GM12892 (cell line): ENCODE measurements around the gene WDR45B.
"Not testable (repeated sequence)": the region's sequence is repeated elsewhere in the genome, so short reads cannot be mapped to it uniquely, and the experiment has no call there.

Experiments
- POLR2A ChIP-seq: IDR thresholded peaks from 2 replicates; pipeline ENCODE4 v1.6.1; 2011; ENCODE audit warnings: low read depth, low read length, control low read depth
- POLR2AphosphoS5 ChIP-seq: IDR thresholded peaks from 2 replicates; pipeline ENCODE4 v1.6.1; 2011; ENCODE audit warnings: low read depth, low read length, control low read depth
- TAF1 ChIP-seq: IDR thresholded peaks from 2 replicates; pipeline ENCODE4 v1.6.1; 2011; ENCODE audit warnings: low read depth, mild to moderate bottlenecking, control low read depth, low read length, borderline replicate concordance

- not testable (repeated sequence) for TF ChIP-seq POLR2A, TAF1, POLR2AphosphoS5
These were observed 72.5 kb downstream of the WDR45B start for GRCh38 chr17:82575581-82576221.
